Amygdala (tissue), 56 donors: ENCODE measurements around the gene RPS27L.

Experiments used
- DNase-seq, 56 donors: peaks; one replicate each; lab custom pipeline; 2025; lab: John Stamatoyannopoulos, UW

Gene RPS27L

DNA sequence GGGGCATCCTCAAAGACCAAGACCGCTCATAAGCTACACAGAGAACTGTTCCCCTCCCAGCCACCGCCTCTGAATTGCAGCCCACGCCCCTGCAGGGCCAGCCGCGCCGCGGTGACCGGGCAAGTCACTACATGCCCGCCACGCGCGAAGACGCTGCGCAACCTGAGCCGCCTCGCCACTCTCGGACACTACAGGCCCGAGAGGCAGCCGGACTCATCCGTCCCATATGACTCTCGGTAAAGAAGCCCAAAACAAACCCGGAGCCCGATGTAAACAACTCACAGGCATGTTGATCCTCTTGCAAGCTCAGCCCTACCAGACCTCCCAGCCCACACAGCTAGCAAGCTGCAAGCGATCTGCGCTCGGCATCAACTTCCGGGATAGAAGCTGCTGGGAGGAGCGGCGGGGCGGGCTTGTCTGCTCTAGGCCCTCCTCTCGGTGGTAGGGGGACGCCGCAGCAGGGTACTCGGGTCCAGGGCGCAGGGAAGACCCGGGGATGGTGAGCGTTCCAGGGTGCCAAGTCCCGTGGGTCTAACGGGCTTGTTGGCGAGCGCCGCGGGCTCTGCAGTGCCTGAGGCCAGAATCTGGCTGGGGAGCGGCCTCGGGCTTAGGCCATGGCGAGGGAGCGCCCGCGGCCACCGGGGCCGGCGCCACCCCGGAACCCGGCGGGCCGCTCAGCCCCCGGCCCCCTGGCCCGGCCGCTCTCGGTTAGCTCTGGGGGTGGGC, at the start of gene RPS27L:
Gene RPS27L, minus strand, starts transcription at position 360 of the 726 bp plus-strand sequence. Its CDS starts 72 bp downstream, at position 288.
- peak; percentile 28 to 98 (median 84) for DNase-seq

DNA sequence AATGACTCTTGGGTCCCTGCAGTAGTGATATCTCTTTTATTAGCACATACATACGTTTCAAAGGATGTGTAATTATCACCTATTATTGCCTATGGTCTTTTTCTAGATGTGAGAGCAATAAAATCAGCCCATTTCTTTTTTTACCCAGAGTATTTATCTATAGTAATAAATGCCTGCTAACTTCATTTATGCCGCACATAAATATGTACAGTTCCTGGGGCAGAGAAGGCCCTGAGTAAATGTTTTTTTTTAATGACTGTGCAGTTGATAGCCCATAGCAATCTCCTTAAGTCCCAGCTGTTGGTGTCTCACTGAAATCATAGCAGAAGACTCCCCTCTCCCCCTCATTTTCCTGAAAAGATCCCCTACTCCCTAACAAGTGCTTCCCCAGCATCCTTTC, 48.8 kb upstream of the RPS27L start:
- no peak for DNase-seq

DNA sequence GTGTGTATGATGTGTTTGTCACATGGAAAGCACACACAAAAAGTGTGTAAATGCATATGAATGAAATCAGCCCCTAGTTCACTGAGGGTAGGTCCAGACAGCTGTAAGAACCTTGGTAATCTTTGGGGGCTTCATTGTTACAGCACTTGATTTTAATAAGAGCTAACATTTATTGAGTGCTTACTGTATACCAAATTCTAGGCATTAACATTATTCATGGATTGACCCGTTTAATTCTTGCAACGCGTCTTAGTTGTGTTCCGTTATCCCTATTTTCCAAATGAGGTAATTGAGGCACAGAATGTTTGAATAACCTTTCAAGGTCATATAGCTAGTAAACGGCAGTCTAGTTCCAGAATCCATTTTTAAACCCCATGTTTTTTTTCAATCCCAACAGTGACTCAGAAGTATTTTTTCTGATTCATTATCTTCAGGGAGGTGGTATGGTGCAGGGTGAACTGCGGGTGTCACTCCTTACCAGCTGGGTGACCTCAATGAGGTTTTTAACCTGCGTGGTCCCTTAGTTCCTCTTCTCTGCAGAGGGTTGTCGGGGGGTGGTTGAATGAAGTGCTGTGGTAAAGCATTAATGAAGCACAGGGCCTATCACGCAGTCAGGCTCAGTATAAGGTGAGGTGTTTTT, 46.3 kb upstream of the RPS27L start:
- no peak for DNase-seq

DNA sequence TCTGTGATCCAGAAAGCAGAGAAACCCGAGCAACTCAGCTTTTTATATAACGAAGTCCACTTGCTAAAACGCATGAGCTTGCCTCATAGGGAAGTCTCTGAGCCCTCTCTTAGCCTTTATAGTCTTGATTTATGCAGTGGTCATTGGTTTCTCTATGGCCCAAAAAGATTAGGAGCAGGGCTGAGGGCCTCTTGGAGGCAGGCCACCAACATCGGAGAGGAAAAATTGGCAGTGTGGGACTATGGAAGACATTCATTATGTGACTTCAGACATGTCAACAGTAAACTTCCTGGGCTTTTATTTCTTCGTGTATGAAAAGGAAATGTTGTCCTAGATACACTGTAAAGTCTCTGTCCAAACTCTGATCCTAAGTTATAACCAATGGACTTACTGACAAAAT, 45.6 kb upstream of the RPS27L start:
- no peak for DNase-seq

DNA sequence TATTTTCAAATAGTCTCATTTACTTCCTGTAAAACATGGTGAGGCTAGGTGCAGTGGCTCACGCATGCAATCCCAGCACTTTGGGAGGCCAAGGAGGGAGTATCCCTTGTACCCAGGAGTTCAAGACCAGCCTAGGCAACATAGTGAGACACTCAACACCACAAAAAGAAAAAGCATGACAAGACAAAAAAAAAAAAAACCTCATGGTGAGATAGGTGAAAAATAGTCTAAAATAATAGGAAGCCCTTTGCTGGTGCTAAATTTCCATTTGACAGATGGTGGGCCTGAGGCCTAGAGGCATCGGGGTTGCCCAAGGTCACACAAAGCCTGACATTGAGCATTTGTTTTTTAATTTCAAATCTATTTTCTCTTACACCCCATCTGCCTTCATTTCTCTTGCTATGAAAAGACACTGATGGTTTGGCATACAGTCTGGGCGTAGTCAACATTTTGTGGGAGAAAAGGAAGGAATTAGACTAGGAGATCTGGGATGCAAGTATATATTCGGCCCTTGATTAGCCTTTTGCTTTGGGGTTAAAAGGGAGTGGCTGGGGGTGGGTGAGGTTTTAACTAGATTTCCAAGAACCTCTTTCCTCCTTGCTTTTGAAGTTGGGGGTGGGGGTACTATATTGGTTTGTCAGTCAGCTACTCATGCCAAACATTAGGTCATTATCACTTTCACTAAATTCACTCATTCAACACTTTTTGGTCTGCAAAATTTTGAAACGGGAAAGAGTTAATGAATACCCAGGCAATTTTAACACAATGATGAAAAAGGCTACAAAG, 43.4 kb upstream of the RPS27L start:
- no peak for DNase-seq

DNA sequence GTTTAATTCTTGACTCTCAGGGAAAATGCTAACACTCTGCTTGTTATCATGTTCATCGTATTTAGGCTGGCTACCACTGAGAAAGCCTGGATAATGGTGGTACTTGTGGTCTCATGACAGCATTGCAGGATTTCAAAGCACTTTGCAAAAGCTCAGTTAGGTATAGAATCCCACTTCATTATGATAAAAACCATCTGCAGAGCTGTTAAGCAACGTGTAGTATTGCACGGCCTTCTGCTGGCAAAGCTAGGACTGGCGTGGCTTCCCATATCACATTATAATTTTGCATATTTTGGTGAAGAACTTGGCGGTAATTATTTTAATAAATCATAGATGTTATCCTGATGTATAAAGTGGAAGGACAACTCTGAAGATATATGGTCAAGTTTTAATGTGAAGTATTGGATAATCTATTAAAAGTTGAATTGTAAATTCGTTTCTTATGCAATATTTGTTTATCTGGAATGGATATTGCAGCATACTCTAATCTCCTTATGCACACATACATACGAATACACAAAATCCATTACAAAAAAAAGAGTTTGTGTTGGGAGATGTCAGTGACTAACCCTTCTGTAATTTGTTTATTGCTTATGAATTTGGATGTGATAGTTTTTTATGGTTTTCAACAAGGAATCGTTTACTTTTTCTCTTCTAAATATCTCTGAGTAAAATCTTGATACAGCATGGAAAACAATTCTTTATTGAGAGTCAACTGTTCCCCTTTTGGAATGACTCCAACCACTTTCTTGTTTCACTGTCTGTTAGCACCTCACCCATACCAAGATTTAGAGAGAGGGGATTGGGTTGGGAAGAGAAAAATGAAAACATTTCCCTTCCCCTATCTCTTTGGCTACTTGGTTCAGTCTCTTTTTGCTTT, 41.3 kb upstream of the RPS27L start:
- DNase-seq, result no peak

DNA sequence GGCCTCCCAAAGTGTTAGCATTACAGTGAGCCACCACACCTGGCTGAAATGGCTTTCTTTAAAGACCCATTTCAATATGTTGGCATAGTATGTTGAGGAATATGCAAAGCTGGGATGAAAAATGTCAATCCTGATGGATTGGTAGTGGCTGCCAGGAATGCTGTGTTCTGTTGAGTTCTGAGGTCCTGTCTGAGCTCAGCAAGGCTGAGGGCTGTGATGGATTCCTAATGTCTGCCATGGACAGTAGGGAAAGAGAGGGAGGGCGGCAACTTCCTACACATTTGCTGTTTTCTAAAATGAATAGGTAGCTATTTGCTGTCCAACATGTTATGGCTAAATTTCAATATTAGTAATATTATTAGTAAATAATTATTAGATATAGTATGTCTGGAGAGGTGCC, 40.3 kb upstream of the RPS27L start:
- DNase-seq, result no peak

DNA sequence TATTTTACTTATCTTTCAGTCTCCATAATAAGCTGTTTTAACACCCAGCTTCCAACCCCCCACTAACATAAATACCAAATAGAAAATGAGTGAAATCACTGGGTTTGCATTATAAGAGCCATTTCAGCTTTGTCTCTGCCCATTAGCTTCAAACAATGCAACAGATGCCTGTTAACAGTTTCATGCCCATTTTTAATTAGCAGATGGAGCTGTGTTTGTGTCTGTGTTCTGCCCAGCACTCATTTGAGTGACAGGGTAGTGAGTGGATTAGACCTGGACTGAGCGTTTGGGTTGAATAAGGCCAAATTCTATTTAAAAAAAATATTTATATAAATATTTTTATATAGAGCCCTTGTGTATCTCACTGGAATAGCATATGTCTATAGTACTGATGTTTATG, 39.6 kb upstream of the RPS27L start:
- no peak for DNase-seq

DNA sequence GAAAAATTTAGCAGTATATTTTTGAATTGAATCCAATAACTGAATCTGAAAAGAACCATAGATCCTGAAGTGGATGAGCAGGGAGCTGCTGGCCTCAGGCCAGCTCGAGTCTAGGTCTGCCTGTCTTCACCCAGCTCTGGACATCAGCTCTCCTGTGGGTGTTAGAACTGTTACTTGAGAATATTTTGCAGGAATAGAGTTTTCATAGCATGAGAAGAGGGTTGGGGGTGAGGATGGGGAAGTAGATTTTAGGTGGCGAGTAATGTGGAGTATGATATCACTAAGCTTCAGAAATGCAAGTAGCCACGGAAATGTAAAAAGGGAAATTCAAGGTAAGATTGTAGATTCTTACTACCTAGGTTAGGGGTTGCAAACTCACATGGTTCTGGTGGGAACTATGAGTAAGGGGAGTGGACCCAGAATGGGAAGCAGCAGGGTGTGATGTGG, 38.3 kb upstream of the RPS27L start:
- peak in 3 of 56 donors; percentile 5 to 63 (median 12) for DNase-seq

DNA sequence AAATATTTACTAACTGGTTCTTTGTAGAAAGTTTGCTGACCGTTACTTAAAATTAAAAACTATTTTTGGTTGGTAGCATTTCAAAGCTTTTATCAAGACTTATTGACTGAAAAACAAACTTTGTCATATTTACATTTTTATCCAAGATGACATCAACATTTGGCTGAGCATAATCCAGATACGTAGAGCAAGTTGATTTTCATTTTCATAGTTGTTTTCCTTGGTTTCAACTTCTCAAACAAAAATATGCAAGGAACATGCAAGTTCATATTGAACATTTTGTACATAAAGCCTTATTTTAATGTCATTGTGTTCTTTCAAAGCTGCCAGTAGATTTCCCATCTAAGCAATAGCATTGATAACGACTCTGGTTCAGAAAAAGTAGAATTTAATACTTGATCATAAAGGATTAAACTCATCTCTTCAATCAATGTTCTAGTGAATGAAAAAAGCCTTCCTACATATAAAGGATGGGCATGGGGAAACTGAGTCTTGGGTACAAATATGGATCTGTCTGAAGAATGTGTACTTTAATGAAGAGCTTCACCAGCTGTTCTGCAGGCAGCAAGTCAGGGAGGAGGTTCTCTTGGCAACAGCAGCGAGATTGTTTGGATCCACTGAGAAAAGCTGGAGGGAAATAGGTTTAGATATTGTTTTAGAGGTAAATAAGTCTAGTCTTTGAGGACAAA, 37.7 kb upstream of the RPS27L start:
- DNase-seq, result peak in 1 of 56 donors; percentile 63

DNA sequence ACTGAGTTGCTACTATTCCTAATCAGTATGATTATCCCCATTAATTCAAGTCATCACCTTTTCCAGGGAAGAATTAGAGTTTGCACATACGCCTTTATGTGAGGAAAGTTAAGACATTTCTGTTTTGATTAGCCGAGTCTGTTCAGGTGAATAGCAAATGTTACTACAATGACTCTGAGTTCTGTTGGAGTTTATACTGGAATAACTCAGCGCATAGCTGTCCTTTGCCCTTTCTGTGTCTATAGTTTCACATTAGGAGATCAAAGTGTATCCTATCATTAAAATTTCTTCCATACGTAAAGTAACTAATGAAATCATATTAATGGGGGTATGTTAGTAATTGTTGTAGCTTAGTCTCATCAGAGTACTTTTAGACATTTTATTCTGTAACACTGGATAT, 37.0 kb upstream of the RPS27L start:
- no peak for DNase-seq

DNA sequence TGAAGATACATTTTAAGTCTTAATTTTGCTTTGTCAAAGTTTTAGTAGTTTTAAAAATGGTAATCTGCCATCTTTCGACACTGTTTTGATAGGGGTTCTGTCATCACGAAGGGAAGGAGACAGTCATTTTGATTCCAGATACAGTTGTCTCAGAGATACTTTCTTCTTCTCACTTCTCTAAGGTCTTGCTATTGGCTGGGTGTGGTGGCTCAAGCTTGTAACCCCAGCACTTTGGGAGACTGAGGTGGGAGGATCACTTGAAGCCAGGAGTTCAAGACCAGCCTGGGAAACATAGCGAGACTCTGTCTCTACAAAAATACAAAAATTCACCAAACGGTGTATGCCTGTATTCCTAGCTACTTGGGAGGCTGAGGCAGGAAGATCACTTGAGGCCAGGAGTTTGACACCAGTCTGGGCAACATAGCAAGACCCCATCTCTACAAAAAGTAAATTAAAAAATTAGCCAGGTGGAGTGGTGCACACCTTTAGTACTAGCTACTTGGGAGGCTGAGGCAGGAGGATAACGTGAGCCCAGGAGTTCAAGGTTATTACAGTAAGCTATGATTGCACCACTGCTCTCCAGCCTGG, 35.4 kb upstream of the RPS27L start:
- DNase-seq, result no peak

DNA sequence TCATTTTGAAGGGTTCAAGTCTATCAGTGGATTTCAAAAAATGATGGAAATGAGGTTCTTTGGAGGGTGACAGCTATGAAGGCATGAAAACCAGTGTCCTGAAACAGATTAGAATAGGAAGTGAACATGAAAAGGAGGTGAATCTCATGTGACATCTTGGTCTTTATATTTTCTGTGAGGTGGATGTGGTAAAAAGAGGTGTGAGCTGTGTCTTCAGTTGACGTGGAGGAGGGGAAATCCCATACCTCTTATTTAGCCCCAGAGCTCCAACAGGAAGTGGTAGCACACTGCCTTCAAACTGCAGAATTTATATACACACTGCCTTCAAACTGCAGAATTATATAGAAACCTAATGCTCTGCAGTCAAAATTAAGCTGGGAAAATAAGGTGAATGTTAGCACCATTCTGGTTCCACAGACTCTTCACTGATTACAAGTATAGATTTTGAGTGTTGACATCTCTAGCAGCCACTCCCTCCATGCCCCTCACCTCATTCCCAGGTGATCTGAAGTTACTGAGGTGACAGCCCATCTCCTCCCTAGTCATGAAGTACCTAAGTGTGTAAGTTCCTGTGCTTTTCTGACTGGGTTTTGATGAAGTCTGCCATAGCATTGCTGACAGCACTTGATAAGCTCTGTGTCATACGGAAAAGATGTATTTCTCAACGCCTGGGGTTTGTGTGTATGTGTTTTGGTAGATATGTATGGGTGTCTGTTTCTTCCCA, 34.8 kb upstream of the RPS27L start:
- no peak for DNase-seq

DNA sequence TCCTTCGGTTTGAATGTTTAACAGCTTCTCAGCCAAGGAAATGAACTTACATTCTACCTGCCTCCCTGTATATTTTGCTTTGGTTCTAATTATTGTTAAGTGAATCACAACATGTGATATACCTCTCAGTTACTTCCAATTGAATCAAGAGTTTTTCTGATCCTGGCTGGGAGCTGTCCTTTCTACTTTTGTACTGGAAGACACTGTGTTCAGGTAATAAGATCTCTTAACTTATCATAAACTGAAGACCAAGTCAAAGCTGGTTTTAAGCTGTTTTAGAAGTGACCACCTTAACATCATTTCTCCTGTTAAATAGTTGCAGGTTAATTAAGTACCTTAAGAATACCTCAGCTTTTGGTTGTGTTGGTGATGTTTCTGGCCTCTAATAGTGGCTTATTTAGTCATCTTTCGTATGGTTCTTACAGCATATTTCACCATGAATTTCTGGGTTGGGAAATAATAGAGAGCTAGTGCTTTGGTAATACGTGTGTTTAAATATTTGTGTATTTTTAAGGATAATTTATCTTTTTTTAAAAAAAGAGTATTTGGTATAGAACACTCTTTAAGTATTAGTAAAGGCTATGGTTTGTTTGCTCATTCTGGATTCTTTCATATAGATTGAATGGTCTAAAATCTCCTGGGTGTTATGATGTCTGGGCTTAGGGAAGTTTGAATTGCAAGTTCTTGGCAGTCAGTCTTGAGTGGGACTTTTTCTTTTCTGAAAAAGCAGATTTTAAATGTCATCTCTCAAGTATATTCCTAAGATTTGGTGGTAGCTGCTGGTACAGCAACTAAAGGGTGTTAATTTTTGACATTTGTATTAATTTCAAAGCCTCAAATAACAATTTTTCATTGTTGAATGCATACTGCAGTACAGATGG, 33.7 kb upstream of the RPS27L start:
- no peak for DNase-seq

DNA sequence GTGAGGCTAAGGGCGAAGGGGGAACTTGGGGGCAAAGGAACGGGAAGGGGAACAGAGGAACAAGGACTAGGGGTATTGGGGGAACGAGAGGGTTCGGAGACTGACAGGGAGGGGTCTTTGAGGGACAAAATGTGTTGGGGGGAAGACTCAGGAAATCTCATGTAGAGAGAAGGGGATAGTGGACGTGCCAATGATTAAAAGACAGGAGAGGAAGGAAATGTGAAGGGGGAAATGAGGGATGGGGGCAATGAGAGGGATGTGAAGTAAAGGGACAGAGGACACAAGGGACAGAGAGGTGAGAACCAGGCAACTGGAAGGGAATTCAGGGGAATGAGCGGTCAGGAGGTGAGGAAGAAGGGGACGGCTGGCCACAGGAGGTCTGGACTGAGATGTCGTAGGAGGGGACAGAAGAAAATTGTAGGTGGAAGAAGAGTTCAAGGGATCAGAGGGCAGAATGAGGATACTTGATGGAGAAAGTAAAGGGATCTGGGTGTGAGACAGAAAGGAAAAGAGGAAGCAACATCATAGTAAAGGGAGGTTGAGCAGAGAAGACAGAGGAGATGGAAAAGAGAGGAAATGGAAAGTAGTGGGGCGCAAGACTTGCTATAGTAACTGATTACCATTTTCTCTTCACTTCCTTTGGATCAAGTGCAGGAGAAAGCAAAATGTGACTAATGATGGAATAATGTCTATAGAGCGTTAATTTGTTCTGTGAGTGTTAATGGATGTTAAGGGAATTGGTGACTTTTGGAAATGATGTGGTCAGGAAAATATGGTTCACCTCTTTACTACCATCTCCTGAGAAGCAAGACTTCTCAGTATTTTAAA, 32.9 kb upstream of the RPS27L start:
- DNase-seq, result no peak

DNA sequence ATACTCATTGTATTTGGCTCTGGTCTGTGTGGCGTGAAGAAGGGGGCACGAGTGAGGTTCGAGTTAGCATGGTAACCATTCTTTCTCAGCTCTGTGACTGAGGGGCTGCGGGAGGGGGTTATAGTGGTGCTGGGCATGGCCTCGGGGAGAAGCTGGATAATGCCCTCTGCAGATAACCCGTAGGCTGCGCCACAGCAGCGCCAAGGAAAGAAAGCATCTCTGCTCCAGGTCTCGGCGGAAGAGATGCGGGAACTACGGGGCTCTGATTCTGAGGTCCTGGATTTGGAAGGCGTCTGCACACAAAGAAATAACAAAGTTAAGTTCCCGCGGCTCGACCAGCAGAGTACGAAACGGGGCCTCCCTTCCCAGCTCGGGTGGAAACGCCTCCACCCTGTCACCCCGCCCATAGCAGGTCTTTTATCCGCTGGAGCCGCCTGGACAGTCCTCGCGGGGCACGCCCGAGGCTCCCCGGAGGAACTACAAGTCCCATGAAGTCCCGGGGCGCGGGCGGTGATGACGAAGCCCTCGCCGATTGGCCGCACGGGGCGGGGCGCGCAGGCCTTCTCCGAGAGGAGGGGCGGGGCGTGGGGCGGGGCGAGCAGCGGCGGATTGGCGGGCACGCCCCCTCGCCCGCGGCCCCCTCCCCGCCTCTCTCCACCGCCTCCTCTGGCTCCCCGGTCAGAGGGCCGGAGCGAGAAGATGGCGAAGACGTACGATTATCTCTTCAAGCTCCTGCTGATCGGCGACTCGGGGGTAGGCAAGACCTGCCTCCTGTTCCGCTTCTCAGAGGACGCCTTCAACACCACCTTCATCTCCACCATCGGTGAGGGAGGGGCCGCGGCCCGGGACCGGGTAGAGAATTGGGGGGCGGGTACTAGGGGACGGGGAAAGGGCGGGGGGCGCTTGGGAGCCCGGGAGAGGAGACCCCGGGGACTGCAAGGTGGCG, 31.9 kb upstream of the RPS27L start, which contains the start of gene RAB8B:
Gene RAB8B, plus strand, starts transcription at position 681 of the 946 bp plus-strand sequence. Its CDS starts 19 bp downstream, at position 700.
- peak; percentile 74 to 99 (median 95) for DNase-seq
